Central memory CD8-positive, alpha-beta T cell (primary cell): Measurements from ENCODE around the gene AGAP2.

Experiments used
- ATAC-seq: fragments of 150-1000 bp; cut with Tn5 transposase; replicated peaks from 2 replicates; pipeline ENCODE4 v1.10.0; 2022; ENCODE audit warnings: mild to moderate bottlenecking, moderate FRiP score, moderate number of reproducible peaks; ENCODE audit not compliant: poor library complexity, severe bottlenecking; ENCODE audit errors: extremely low read depth
- DNase-seq, 2 donors: peaks; one replicate each; pipeline ENCODE4 v3.0.0; 2021; ENCODE audit warnings: low spot score in 2 of 2
- H3K27ac Mint-ChIP-seq: one replicate; pipeline ENCODE4 v1.8.0; 2022; ENCODE audit warnings: low read depth, mild to moderate bottlenecking, moderate library complexity, mixed read lengths
- H3K27me3 Mint-ChIP-seq: one replicate; pipeline ENCODE4 v1.8.0; 2022; ENCODE audit warnings: mixed read lengths
- H3K36me3 Mint-ChIP-seq: one replicate; pipeline ENCODE4 v1.8.0; 2022; ENCODE audit warnings: mild to moderate bottlenecking, moderate library complexity, mixed read lengths; ENCODE audit not compliant: insufficient read depth
- H3K4me1 Mint-ChIP-seq: one replicate; pipeline ENCODE4 v1.8.0; 2022; ENCODE audit warnings: mixed read lengths
- H3K4me3 Mint-ChIP-seq: one replicate; pipeline ENCODE4 v1.8.0; 2022; ENCODE audit warnings: mild to moderate bottlenecking, moderate library complexity, mixed read lengths
- H3K9me3 Mint-ChIP-seq: one replicate; pipeline ENCODE4 v1.8.0; 2022; ENCODE audit warnings: mixed read lengths

The AGAP2 gene

GRCh38 chr12:57746025-57746424 lies 7.5 kb upstream of the AGAP2 start:
- H3K27me3 Mint-ChIP-seq, result no peaks in the 10 kb centered on the region
- H3K9me3 Mint-ChIP-seq, result no peaks in the 10 kb centered on the region
- H3K27ac Mint-ChIP-seq, result peak overlapping the region; percentile 91
- no peak for DNase-seq
- ATAC-seq, result no peak
- H3K4me3 Mint-ChIP-seq, result peak overlapping the region; percentile 86
- peaks cover 45% of the 10 kb centered on the region for H3K4me1 Mint-ChIP-seq
- H3K36me3 Mint-ChIP-seq, result peaks cover 40% of the 10 kb centered on the region

GRCh38 chr12:57745485-57745881 lies 6.9 kb upstream of the AGAP2 start:
- Mint-ChIP-seq H3K9me3 (no peaks in the 10 kb centered on the region), H3K4me1 (peaks cover 49% of the 10 kb centered on the region), H3K36me3 (peaks cover 41% of the 10 kb centered on the region), H3K27me3 (no peaks in the 10 kb centered on the region), H3K27ac (peak overlapping the region; percentile 91), H3K4me3 (peak overlapping the region; percentile 86)
- ATAC-seq, result no peak
- no peak for DNase-seq

- no peaks in the 10 kb centered on the region for H3K9me3 Mint-ChIP-seq
- peak within 1 kb of the TSS; percentile 86 for H3K4me3 Mint-ChIP-seq
- peak; percentile 81 for ATAC-seq
- H3K27me3 Mint-ChIP-seq, result no peaks in the 10 kb centered on the region
- H3K27ac Mint-ChIP-seq, result peak within 1 kb of the TSS; percentile 91
- peaks cover 41% of the 10 kb centered on the region for H3K36me3 Mint-ChIP-seq
- H3K4me1 Mint-ChIP-seq, result peaks cover 51% of the 10 kb centered on the region
- peak; percentile 82 to 91 for DNase-seq
These were observed 6.4 kb upstream of the AGAP2 start, which contains the start of gene TSPAN31 for GRCh38 chr12:57744777-57745484. TSS of gene TSPAN31 (plus strand) at chr12:57745039. CDS start at chr12:57745155, 116 bp downstream.

- DNase-seq (peak; percentile 56 to 68), ATAC-seq (peak; percentile 22)
- Mint-ChIP-seq H3K4me1 (peaks cover 55% of the 10 kb centered on the region), H3K36me3 (peaks cover 44% of the 10 kb centered on the region), H3K9me3 (no peaks in the 10 kb centered on the region), H3K27ac (peak overlapping the region; percentile 91), H3K4me3 (peak overlapping the region; percentile 86), H3K27me3 (no peaks in the 10 kb centered on the region)
These were observed 5.7 kb upstream of the AGAP2 start for GRCh38 chr12:57744194-57744776.

GRCh38 chr12:57743769-57744168 lies 5.2 kb upstream of the AGAP2 start:
- peaks cover 46% of the 10 kb centered on the region for H3K36me3 Mint-ChIP-seq
- no peak for ATAC-seq

GRCh38 chr12:57741844-57742738 lies 3.5 kb upstream of the AGAP2 start:
- DNase-seq, result peak; percentile 54 to 64

More at GRCh38 chr12:57743769-57744168, 5.2 kb upstream of the AGAP2 start:
- Mint-ChIP-seq H3K27me3 (no peaks in the 10 kb centered on the region), H3K4me1 (peaks cover 58% of the 10 kb centered on the region), H3K4me3 (peak overlapping the region; percentile 86), H3K27ac (peak overlapping the region; percentile 91), H3K9me3 (no peaks in the 10 kb centered on the region)
- DNase-seq, result no peak

GRCh38 chr12:57741413-57741789 lies 2.9 kb upstream of the AGAP2 start:
- Mint-ChIP-seq H3K27ac (peak overlapping the region; percentile 88), H3K4me1 (peaks cover 63% of the 10 kb centered on the region), H3K36me3 (peaks cover 32% of the 10 kb centered on the region), H3K27me3 (no peaks in the 10 kb centered on the region), H3K4me3 (peak overlapping the region; percentile 83), H3K9me3 (no peaks in the 10 kb centered on the region)
- ATAC-seq (no peak), DNase-seq (no peak)

More at GRCh38 chr12:57741844-57742738, 3.5 kb upstream of the AGAP2 start:
- H3K4me1 Mint-ChIP-seq, result peaks cover 59% of the 10 kb centered on the region
- H3K36me3 Mint-ChIP-seq, result peaks cover 35% of the 10 kb centered on the region
- peak overlapping the region; percentile 83 for H3K4me3 Mint-ChIP-seq
- H3K27ac Mint-ChIP-seq, result peak overlapping the region; percentile 88
- H3K27me3 Mint-ChIP-seq, result no peaks in the 10 kb centered on the region
- H3K9me3 Mint-ChIP-seq, result no peaks in the 10 kb centered on the region
- peak; percentile 52 for ATAC-seq

GRCh38 chr12:57740656-57741412 lies 2.3 kb upstream of the AGAP2 start:
- Mint-ChIP-seq H3K27me3 (no peaks in the 10 kb centered on the region), H3K27ac (peak overlapping the region; percentile 88), H3K9me3 (no peaks in the 10 kb centered on the region), H3K4me1 (peaks cover 60% of the 10 kb centered on the region), H3K4me3 (peak overlapping the region; percentile 83), H3K36me3 (peaks cover 33% of the 10 kb centered on the region)
- peak; percentile 70 for ATAC-seq
- peak; percentile 60 to 81 for DNase-seq

- DNase-seq (no peak), ATAC-seq (no peak)
- Mint-ChIP-seq H3K4me3 (peak overlapping the region; percentile 83), H3K36me3 (peaks cover 32% of the 10 kb centered on the region), H3K27ac (peak overlapping the region; percentile 94), H3K27me3 (no peaks in the 10 kb centered on the region), H3K9me3 (no peaks in the 10 kb centered on the region), H3K4me1 (peaks cover 59% of the 10 kb centered on the region)
These were observed 1.5 kb upstream of the AGAP2 start for GRCh38 chr12:57739914-57740538.

GRCh38 chr12:57739387-57739786 lies 845 bp upstream of the AGAP2 start:
- ATAC-seq, result no peak
- Mint-ChIP-seq H3K36me3 (peaks cover 27% of the 10 kb centered on the region), H3K9me3 (no peaks in the 10 kb centered on the region), H3K27ac (peak overlapping the region; percentile 94), H3K4me1 (peaks cover 59% of the 10 kb centered on the region), H3K4me3 (peak overlapping the region; percentile 83), H3K27me3 (no peaks in the 10 kb centered on the region)
- DNase-seq, result no peak

- H3K27me3 Mint-ChIP-seq, result no peaks in the 10 kb centered on the region
- H3K27ac Mint-ChIP-seq, result no peak overlapping the region
- H3K36me3 Mint-ChIP-seq, result peaks cover 32% of the 10 kb centered on the region
- DNase-seq, result no peak
- H3K4me3 Mint-ChIP-seq, result no peak overlapping the region
- H3K4me1 Mint-ChIP-seq, result peaks cover 59% of the 10 kb centered on the region
- ATAC-seq, result no peak
- no peaks in the 10 kb centered on the region for H3K9me3 Mint-ChIP-seq
These were observed 778 bp downstream of the AGAP2 start for GRCh38 chr12:57737467-57738460.
